Karpas-422 (cell line): ENCODE measurements around the gene LANCL2. TPM values are rescaled to one million over a fixed set of nuclear protein-coding genes. Genes with fewer than 3 reads are reported as not detected.
"Not testable (repeated sequence)": the region's sequence is repeated elsewhere in the genome, so short reads cannot be mapped to it uniquely, and the experiment has no call there.

ENCODE experiments used
- DNase-seq: peaks from one replicate; pipeline ENCODE4 v3.0.0-alpha.2; 2015
- H2AFZ ChIP-seq: fragments of 200-600 bp; sonication (generic); 2 replicates; pipeline ENCODE4 v1.6.1; 2014; ENCODE audit warnings: antibody characterized with exemption, low read length, mixed read lengths
- H3K27ac ChIP-seq: fragments of 200-600 bp; sonication (generic); 2 replicates; pipeline ENCODE4 v1.5.1; 2014; ENCODE audit warnings: mild to moderate bottlenecking, low read length, moderate library complexity
- H3K27me3 ChIP-seq: fragments of 200-600 bp; sonication (generic); 2 replicates; pipeline ENCODE4 v1.6.1; 2014; ENCODE audit warnings: low read length, mixed read lengths
- H3K36me3 ChIP-seq: fragments of 200-600 bp; sonication (generic); 2 replicates; pipeline ENCODE4 v1.6.1; 2014; ENCODE audit warnings: low read length, mixed read lengths; ENCODE audit not compliant: insufficient read depth
- H3K4me1 ChIP-seq: fragments of 200-600 bp; sonication (generic); 2 replicates; pipeline ENCODE4 v1.6.1; 2014; ENCODE audit warnings: mild to moderate bottlenecking, low read length, mixed read lengths
- H3K4me2 ChIP-seq: fragments of 200-600 bp; sonication (generic); 2 replicates; pipeline ENCODE4 v1.6.1; 2014; ENCODE audit warnings: low read length, low read depth, mild to moderate bottlenecking; ENCODE audit not compliant: poor library complexity, severe bottlenecking
- H3K4me3 ChIP-seq: fragments of 200-600 bp; sonication (generic); 2 replicates; pipeline ENCODE4 v1.5.1; 2014; ENCODE audit warnings: mild to moderate bottlenecking, antibody characterized with exemption, low read length, mixed read lengths
- H3K79me2 ChIP-seq: fragments of 200-600 bp; sonication (generic); 2 replicates; pipeline ENCODE4 v1.6.1; 2014; ENCODE audit warnings: mild to moderate bottlenecking, low read length, mixed read lengths
- H3K9ac ChIP-seq: fragments of 200-600 bp; sonication (generic); 2 replicates; pipeline ENCODE4 v1.6.0; 2014; ENCODE audit warnings: low read length
- H3K9me2 ChIP-seq: fragments of 200-600 bp; sonication (generic), shearing (Covaris generic); replicated peaks from 2 replicates; pipeline ENCODE4 v1.6.0; 2014; ENCODE audit warnings: mild to moderate bottlenecking, low read length, moderate library complexity; ENCODE audit not compliant: insufficient read depth
- H3K9me3 ChIP-seq: fragments of 300-700, 200-600 bp; sonication (generic); 2 replicates; pipeline ENCODE4 v1.6.1; 2014; ENCODE audit warnings: low read length, mixed read lengths
- H4K20me1 ChIP-seq: fragments of 200-600 bp; sonication (generic); 2 replicates; pipeline ENCODE4 v1.6.1; 2014; ENCODE audit warnings: mild to moderate bottlenecking, antibody characterized with exemption, low read length, low read depth; ENCODE audit not compliant: insufficient read depth
- total RNA-seq: library from RNA; depleted of rRNA; stranded (reverse); fragments of >200 nt; shearing (Covaris generic); gene quantifications from 2 replicates; pipeline ENCODE4 v1.2.3, GENCODE V29; 2014; ENCODE audit warnings: low replicate concordance

LANCL2 gene
- total RNA-seq, 1 experiment from 2014 or later, result 10.9 TPM

DNA sequence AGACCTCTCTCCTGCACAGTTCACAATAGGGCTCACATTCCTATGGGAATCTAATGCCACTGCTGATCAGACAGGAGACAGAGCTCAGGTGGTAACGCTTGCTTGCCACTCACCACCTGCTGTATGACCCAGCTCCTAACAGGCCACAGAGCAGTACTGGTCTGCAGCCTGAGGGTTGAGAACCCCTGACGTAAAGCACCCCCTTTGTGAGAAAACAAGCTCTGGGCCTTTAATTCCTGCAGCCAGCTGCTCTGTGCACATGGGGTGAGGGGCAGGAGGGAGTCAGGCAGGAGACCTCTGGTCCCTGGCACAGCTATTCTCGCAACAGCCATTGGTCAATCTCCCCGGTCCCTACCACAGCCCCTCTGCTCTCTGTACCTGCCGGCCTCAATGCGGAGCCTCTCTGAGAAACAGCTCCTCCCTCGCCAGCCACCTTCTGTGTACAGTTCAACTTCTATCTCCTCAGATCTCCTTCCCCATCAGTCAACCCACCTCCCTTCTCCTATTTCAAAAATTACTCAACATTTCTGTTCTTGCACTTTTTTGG, 102.0 kb downstream of the LANCL2 start:
- no peak overlapping the region for H3K4me3 ChIP-seq
- no peak overlapping the region for H3K27ac ChIP-seq
- no peaks in the 10 kb centered on the region for H3K79me2 ChIP-seq
- no peaks in the 10 kb centered on the region for H4K20me1 ChIP-seq
- no peaks in the 10 kb centered on the region for H3K4me1 ChIP-seq
- no peaks in the 10 kb centered on the region for H3K9me3 ChIP-seq
- H2AFZ ChIP-seq, result no peak overlapping the region
- H3K9ac ChIP-seq, result no peak overlapping the region
- H3K36me3 ChIP-seq, result no peaks in the 10 kb centered on the region
- no peak for DNase-seq
- H3K27me3 ChIP-seq, result no peaks in the 10 kb centered on the region
- H3K4me2 ChIP-seq, result no peak overlapping the region
- H3K9me2 ChIP-seq, result no peaks in the 10 kb centered on the region

DNA sequence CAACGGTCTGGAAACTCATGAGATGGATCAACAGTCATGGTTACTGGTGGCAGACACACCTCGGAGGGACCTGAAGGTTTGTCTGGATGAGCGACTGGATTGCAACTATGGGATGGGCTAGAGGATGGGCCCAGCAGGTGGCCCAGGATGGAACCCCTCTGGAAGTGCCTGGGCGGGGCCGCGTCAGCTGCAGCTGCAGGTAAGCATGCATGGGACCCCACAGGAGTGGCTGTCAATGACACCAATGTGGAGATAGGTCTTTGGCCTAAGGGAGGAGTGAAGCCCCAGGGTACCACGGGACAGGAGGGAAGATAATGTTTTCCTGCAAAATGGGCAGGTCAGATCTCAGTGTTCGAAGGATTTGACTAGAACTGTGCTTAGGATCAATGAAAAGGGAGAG, 103.4 kb downstream of the LANCL2 start:
- H3K4me1 ChIP-seq, result no peaks in the 10 kb centered on the region
- no peak overlapping the region for H3K27ac ChIP-seq

GRCh38 chr7:55469271-55469681, 104.1 kb downstream of the LANCL2 start:
- Histone ChIP-seq H3K9me3 (no peaks in the 10 kb centered on the region), H3K4me2 (no peak overlapping the region), H3K9ac (no peak overlapping the region), H4K20me1 (no peaks in the 10 kb centered on the region), H3K4me3 (no peak overlapping the region), H3K27me3 (no peaks in the 10 kb centered on the region), H3K4me1 (no peaks in the 10 kb centered on the region), H3K27ac (no peak overlapping the region), H2AFZ (no peak overlapping the region), H3K36me3 (no peaks in the 10 kb centered on the region), H3K9me2 (no peaks in the 10 kb centered on the region), H3K79me2 (no peaks in the 10 kb centered on the region)
- DNase-seq, result no peak

More for the DNA sequence above, 103.4 kb downstream of the LANCL2 start:
- Histone ChIP-seq H4K20me1 (no peaks in the 10 kb centered on the region), H2AFZ (no peak overlapping the region), H3K4me3 (no peak overlapping the region), H3K9me2 (no peaks in the 10 kb centered on the region), H3K79me2 (no peaks in the 10 kb centered on the region), H3K27me3 (no peaks in the 10 kb centered on the region), H3K9ac (no peak overlapping the region), H3K9me3 (no peaks in the 10 kb centered on the region), H3K36me3 (no peaks in the 10 kb centered on the region), H3K4me2 (no peak overlapping the region)
- DNase-seq, result no peak

DNA sequence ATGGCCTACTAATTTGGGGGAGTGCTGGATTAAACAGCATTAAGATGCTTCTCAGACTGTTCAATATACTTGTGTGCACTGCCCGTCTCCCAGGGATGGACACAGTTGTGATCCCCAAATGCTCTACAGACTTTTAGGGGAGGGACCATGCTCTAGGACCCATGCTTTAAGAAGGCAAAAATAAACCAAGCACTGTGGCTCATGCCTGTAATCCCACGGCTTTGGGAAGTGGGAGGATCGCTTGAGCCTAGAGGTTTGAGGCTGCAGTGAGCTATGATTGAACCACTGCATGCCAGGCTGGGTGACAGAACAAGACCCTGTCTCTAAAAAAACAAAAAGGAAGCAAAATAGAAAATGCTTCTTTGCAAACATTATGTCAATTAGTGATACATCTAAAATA, 104.6 kb downstream of the LANCL2 start:
- H3K27me3 ChIP-seq, result no peaks in the 10 kb centered on the region
- no peaks in the 10 kb centered on the region for H3K4me1 ChIP-seq
- no peak for DNase-seq
- H3K9me2 ChIP-seq, result no peaks in the 10 kb centered on the region
- H3K4me3 ChIP-seq, result no peak overlapping the region
- no peaks in the 10 kb centered on the region for H4K20me1 ChIP-seq
- no peak overlapping the region for H3K9ac ChIP-seq
- no peak overlapping the region for H3K27ac ChIP-seq
- H3K36me3 ChIP-seq, result no peaks in the 10 kb centered on the region
- H3K9me3 ChIP-seq, result no peaks in the 10 kb centered on the region
- no peak overlapping the region for H2AFZ ChIP-seq
- H3K4me2 ChIP-seq, result no peak overlapping the region
- H3K79me2 ChIP-seq, result no peaks in the 10 kb centered on the region

DNA sequence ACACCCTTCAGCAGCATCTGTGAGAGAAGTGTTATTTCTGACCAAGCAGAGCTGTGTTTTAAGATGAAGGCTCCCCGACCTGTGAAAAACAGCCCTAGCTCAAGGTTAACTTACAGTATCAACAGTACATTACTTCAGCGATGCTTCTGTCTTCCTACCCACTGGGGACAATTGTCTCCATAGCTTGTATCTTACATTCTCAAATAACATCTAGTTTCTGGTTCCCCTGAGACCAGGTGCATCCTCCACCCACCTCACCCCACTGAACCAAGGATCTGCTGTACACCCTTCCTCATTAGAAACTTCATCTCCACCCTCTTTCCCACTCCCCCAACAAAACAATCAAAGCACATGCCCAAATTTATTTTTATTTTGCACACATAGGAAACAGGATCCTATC, 105.1 kb downstream of the LANCL2 start:
- no peaks in the 10 kb centered on the region for H3K4me1 ChIP-seq
- H3K4me3 ChIP-seq, result no peak overlapping the region
- H3K9ac ChIP-seq, result no peak overlapping the region
- H3K79me2 ChIP-seq, result no peaks in the 10 kb centered on the region
- H3K9me2 ChIP-seq, result no peaks in the 10 kb centered on the region
- H3K27me3 ChIP-seq, result no peaks in the 10 kb centered on the region
- no peak overlapping the region for H3K4me2 ChIP-seq
- no peaks in the 10 kb centered on the region for H3K9me3 ChIP-seq
- no peaks in the 10 kb centered on the region for H4K20me1 ChIP-seq
- no peaks in the 10 kb centered on the region for H3K36me3 ChIP-seq
- no peak overlapping the region for H3K27ac ChIP-seq
- no peak overlapping the region for H2AFZ ChIP-seq
- DNase-seq, result no peak

- H3K27me3 ChIP-seq, H3K9me3 ChIP-seq, H4K20me1 ChIP-seq, H2AFZ ChIP-seq, H3K4me3 ChIP-seq, H3K79me2 ChIP-seq, H3K4me1 ChIP-seq, H3K4me2 ChIP-seq, H3K36me3 ChIP-seq, H3K27ac ChIP-seq, H3K9me2 ChIP-seq, DNase-seq, H3K9ac ChIP-seq: not testable (repeated sequence)
Observed at GRCh38 chr7:55471594-55471993, 106.5 kb downstream of the LANCL2 start.

DNA sequence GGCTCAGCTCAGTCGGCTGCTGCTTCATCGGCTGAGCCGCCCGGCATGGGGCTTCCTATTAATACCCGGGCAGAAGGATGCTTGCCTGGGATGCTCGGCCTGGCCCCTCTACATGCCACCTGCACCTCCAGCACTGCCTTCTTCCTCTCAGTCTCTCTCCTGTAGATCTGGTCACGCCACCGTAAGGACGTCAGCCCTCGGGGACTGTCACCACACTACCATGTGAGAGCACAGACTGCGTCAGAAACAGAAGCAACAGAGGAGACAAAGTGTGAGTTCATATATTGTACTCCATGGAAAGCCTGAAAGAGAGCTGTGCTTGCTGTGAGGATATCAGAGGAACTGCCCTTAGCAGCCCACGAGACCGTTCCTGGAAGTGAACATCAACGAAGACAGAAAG, 107.3 kb downstream of the LANCL2 start:
- H3K4me1 ChIP-seq, H4K20me1 ChIP-seq, DNase-seq: not testable (repeated sequence)

GRCh38 chr7:55472928-55473725, 108.0 kb downstream of the LANCL2 start:
- Histone ChIP-seq H2AFZ (no peak overlapping the region), H3K79me2 (no peaks in the 10 kb centered on the region), H3K36me3 (no peaks in the 10 kb centered on the region), H3K4me3 (no peak overlapping the region), H3K27ac (no peak overlapping the region), H3K9me2 (no peaks in the 10 kb centered on the region), H4K20me1 (no peaks in the 10 kb centered on the region), H3K4me2 (no peak overlapping the region), H3K9me3 (no peaks in the 10 kb centered on the region), H3K9ac (no peak overlapping the region), H3K4me1 (no peaks in the 10 kb centered on the region), H3K27me3 (no peaks in the 10 kb centered on the region)
- DNase-seq, result no peak

More for the DNA sequence above, 107.3 kb downstream of the LANCL2 start:
- not testable (repeated sequence) for H2AFZ ChIP-seq, H3K79me2 ChIP-seq, H3K27me3 ChIP-seq, H3K36me3 ChIP-seq, H3K4me3 ChIP-seq, H3K9me3 ChIP-seq, H3K9me2 ChIP-seq, H3K4me2 ChIP-seq, H3K9ac ChIP-seq, H3K27ac ChIP-seq
